ENCODE results near the gene FAM210B.
A peak's percentile ranks its signal among the peaks of the same experiment; 100 is the strongest.
"Not testable (repeated sequence)": the region's sequence is repeated elsewhere in the genome, so short reads cannot be mapped to it uniquely, and the experiment has no call there.

FAM210B gene, protein sequence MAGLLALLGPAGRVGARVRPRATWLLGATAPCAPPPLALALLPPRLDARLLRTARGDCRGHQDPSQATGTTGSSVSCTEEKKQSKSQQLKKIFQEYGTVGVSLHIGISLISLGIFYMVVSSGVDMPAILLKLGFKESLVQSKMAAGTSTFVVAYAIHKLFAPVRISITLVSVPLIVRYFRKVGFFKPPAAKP

DNA sequence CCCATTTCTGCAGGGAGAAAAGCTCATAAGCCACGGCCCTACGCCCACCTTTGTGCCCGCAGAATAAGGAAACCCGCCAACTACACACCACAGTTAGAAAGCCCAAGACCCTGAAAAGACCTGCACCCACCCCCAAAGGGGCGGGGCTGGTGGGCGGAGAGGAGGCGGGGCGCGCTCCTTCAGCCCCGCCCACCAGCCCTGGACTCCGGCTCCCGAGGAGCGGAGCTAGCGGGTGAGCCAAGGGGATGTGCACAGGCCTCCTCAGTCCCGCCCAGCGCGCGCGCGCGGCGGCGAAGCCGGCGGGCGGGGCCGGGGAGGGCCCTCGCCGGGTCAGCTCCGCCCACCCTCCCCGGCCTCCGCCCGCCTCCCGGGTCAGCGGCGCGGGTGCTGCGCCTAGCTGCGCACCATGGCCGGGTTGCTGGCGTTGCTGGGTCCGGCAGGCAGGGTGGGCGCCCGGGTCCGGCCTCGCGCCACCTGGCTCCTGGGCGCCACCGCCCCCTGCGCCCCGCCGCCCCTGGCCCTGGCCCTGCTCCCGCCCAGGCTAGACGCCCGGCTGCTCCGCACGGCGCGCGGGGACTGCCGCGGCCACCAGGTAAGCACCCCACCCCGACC is at the start of gene FAM210B:
Gene FAM210B (plus strand): TSS at position 375 of the 612 bp plus-strand sequence. CDS start 32 bp downstream, at position 407.
- DNase-seq: peak; percentile 76

GRCh38 chr20:56316051-56316450 is 42.7 kb upstream of the FAM210B start:
- DNase-seq: no peak

DNA sequence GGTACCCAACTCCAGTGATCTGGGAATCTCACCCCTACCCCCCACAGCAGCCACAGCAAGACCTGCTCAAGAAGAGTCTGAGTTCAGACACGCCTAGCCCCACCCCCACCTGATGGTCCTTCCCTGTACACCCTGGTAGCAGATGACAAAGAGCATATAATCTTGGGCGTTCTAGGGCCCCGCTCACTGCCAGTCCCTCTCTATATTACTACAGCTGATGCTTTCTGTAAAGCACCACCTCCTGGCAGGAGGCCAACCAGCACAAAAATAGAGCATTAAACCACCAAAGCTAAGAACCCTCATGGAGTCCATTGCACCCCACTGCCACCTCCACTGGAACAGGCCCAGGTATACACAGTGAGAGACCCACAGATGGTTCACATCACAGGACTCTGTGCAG is 42.3 kb upstream of the FAM210B start:
- no peak for DNase-seq

GRCh38 chr20:56322681-56323080 is 36.1 kb upstream of the FAM210B start:
- no peak for DNase-seq

DNA sequence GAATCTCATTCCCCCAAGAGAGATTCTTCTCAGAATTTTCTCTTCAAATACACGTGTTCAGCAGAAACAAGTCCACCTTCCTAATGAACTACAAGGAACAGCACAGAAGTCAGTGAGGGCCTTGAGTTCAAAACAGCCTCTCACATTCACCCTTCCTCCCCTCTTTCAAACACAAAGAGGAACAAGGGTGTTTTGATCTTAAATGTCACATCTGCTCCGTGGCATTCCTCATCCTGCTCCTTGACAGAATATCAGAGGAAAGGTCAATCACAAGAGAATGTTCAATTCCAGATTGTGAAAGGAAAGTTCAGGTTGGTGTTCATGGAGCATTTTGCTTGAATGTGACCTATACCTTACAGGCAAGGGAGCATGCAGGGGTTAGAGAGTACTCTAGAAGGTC is 35.6 kb upstream of the FAM210B start:
- DNase-seq: no peak

DNA sequence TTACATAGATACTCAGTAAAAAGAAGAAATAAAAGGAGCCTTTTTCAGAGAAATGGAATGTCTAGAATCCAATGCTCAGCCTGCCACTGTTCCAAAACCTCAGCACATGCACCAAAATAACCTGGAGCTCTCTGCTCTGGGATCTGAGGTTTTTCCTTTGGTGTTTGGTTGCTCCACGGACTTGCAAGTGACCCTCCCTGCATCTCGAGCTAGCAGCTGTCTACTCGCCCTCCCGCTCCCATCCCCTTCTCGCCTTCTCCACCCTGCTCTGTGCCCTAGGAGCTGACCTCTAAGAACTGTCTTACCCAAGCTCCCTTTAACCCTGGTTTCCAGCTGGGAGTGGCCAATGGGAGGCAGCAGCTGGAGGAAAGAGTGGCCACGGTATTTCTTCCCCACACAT is 35.1 kb upstream of the FAM210B start:
- no peak for DNase-seq

DNA sequence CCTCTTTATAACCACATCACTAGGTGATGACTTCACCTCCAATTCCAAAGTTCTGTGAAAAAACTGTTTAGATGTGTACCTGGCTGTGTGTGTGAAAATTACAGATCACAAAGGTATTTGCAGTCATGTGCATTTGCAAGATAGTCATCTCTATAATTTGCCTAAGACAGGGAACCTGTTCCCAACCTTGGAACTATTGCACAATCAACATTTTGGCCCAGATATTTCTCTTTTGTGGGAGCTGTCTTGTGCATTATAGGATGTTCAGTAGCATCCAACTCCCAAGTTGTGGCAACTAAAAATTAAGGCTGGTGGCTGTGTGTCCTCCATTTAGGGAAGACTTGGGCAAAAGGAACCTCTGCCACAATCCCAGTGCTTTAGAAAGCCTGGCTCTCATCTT is 34.0 kb upstream of the FAM210B start:
- DNase-seq: no peak

- no peak for DNase-seq
Observed at GRCh38 chr20:56328861-56329260, 29.9 kb upstream of the FAM210B start.

DNA sequence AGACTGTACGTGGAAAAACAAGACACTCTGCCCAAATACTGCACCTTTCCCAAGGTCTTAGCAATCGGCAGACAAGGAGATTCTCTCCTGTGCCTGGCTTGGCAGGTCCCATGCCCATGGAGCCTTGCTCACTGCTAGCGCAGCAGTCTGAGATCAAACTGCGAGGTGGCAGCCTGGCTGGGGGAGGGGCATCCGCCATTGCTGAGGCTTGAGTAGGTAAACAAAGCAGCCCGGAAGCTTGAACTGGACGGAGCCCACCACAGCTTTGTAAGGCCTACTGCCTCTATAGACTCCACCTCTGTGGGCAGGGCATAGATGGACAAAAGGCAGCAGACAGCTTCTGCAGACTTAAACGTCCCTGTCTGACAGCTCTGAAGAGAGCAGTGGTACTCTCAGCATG is 22.1 kb upstream of the FAM210B start:
- not testable (repeated sequence) for DNase-seq

DNA sequence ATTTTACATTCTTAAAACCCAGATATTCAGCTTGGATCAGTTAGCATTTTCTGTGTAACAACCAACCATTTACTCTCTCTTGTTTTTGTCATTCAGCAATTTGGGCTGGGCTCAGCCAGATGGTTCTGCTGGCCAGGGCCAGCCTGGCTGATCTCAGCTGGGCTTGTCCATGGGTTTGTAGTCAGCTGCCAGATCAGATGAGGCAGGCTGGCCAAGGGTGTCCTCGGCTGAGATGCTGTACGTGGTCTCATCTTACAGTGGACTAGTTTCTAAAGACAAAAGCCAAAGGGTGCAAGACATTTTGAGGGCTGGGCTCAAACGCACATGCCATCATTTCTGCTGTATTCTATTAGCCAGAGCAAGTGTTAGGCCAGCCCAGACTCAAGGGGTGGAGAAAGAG is 16.0 kb upstream of the FAM210B start:
- no peak for DNase-seq

GRCh38 chr20:56343861-56344381 is 14.9 kb upstream of the FAM210B start:
- DNase-seq: peak; percentile 38

DNA sequence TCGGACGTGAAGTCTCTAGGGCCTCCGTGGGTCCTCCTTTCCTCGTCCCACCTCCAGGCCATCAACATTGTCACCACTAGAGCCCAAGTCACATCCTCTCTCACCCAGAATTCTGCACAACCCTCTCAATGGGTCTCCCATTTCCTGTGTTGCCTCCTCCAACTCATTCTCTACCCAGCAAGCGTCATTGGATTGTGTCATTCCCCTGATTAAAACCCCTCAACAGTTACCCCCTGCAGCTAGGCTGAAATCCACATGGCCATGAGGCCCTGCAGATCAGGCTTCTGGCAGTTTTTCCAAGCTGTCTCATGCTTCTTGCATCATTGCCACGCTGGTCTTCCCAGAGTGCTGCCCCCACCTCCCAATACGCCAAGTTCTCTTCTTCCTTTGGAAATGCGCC is 12.9 kb upstream of the FAM210B start:
- no peak for DNase-seq

DNA sequence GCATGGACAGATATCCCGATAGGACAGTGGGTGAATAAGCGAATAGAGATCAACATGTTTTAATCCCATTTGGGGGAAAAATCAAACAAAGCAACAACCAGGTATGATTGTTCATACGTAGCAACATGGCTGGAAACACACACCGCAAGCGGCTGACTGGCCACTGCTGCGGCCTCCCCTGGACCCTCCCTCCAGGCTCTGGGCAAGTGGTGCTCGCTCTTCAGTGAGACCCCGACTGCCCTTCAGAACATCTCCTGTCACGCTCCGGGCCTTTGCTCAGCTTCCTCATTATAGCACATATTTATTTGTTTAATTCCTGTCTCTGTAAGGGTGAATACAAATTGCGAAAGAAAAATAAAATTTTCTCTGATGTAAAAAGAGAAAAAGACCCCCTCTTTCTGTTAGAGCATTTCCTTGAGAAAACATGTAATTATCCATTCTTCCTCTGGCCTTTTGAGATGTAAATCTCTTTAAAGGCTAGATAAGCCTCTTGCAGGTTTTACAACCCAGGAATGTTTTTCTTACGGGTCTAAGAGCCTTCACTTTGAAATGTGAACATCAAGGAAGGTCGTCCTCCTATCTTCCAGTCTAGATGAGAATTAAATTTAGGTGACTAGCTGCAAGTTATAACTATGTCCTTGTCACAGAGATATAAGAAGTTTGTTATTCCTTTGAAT is 11.0 kb upstream of the FAM210B start:
- DNase-seq: no peak

GRCh38 chr20:56348305-56348693 is 10.5 kb upstream of the FAM210B start:
- DNase-seq: no peak

GRCh38 chr20:56348746-56349145 is 10.0 kb upstream of the FAM210B start:
- DNase-seq: no peak

DNA sequence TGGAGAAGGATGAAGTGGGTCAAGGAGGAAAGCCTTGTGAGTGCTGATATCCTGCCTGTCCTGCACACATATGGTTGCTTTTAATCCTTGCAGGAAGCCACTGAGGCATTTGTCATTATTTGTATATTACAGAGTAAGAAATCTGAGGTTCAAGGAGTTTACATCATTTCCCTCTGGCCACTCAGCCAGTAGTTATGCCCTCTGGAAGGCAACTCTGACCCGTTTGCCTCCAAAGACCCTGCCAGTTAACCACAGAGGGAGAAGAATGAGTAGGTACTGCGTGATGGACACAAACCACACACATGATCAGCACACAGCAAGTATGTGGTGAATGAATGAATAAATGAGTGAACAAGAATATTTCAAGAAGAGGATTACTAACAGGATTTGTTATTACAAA is 7.9 kb upstream of the FAM210B start:
- DNase-seq: no peak

- DNase-seq: no peak
Observed at GRCh38 chr20:56352345-56353055, 6.3 kb upstream of the FAM210B start.

- DNase-seq: no peak
Observed at GRCh38 chr20:56353356-56353755, 5.4 kb upstream of the FAM210B start.

GRCh38 chr20:56358070-56358469 is 704 bp upstream of the FAM210B start:
- DNase-seq: no peak

DNA sequence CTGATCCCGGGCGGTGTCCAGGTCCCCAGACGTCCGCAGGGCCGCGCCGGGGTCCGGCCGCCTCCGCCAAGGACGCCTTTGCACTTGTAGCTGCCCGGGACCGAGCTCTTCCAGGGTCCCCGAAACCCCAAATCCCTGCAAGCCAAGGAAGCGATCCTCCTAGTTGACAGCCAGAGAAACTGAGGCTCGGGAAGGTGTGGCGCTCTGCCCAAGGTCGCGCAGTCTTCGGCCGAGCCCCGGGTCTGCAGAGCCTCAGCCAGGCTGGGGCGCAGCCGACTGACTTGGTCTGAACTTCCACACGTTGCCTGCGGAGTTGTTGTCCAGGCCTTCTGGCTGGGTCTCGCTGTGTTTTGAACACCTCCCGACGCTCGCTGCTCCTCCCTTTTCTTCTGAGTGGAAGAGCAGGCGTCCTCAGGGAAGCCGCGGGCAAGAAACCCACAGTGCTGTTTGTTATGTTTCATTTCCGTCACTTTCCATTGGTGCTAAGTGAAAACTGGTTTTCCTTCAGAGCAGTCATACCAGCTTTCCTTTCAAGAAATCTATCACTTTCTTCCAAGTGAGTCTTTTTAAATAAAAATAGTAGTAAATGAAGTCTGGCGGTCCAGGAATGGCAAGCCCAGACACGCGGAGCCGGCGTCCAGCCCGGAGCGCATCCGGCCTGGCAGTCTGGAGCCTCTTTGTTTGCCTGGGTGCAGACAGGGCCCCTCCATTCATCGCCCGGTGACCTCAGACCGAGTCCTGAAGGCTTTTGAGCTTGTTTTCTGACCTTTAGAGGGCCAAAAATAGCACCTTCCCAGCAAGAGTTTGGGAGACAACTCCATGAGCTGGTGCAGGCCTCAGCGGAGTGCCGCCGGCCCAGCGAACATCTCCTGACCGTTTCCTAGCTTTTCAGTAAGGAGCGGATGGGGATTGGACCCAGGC is 698 bp downstream of the FAM210B start:
- no peak for DNase-seq

DNA sequence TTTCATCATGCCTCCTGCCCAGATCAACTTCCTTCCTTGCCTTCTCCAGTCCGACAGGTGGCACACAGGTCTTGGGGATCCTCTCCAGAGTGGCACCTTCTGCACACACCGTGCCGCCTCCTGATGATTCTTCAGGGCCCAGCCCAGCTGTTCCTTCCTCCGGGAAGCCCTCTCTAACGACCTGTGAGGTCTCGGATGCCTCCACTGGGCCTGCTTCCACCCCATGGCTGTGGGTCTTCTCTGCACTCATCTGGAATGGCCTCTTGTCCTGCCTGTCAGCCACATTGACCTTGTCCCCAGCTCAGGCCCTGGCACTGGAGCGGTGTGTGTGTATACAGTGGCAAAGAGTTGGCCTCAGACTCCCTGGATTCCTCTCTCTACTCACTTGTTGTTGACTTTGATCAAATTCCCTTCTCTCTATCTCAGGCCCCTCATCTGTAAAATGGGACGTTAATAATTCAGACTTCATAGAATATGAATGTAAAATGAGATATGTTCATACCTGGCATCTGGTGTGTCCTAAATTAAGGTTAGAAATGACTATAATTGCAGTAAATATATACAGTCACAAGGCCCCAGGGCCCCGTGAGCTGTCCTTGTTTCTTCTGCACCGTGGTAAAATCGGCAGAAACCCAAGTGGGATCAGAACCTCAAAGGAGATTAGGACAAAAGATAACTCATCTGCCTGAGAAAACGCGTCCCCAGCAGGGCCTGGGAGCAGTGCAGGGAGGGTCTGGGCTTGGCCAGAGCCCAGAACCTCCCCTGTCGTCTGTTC is 1.5 kb downstream of the FAM210B start:
- no peak for DNase-seq

DNA sequence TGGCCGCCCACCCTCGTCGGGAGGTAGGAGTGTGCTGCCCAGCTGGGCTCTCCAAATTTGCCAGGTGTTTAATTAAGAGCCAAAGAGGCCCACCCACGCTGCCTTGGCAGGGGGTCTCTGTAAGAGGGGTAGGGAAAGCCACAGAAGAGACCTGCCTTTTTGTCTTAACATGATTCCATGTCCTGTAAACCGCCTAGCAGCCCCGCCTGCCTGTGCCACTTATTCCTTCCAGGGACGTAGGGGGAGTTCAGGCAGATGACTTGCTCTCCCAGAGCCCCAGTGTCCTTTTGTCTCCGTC is 2.1 kb downstream of the FAM210B start:
- DNase-seq: no peak

All from activated CD8-positive, alpha-beta memory T cell treated with anti-CD3 and anti-CD28 coated beads, Interleukin-2, amount 50 U/mL, for 4 hours (primary cell).